H1 (cell line): ENCODE results near the gene CALU. TPM values are rescaled to one million over a fixed set of nuclear protein-coding genes. Genes with fewer than 3 reads are reported as not detected.

Experiments used
- RAD21 ChIP-seq, 2 experiments: IDR thresholded peaks in 1 of 2; conservative IDR thresholded peaks in 1 of 2; 2 replicates each; pipeline ENCODE4 v1.6.1; 2011; ENCODE audit warnings: low read depth in 2 of 2, low read length in 2 of 2, improper control_type of control experiment in 1 of 2, inconsistent platforms in 1 of 2, mild to moderate bottlenecking in 1 of 2, moderate library complexity in 1 of 2
- SP4 ChIP-seq: IDR thresholded peaks from 2 replicates; pipeline ENCODE4 v1.6.1; 2012; ENCODE audit warnings: low read length, inconsistent platforms
- USF2 ChIP-seq: IDR thresholded peaks from 2 replicates; pipeline ENCODE4 v1.6.1; 2011; ENCODE audit warnings: low read length, improper control_type of control experiment
- ZNF274 ChIP-seq: IDR thresholded peaks from 2 replicates; pipeline ENCODE4 v1.7.0; 2012; ENCODE audit warnings: low read length, borderline replicate concordance; ENCODE audit errors: extremely low read depth
- polyA plus RNA-seq, 7 experiments: library from polyadenylated mRNA; depleted of rRNA in 3 of 7; stranded (reverse) in 5 of 7; unstranded in 2 of 7; fragments of >200 nt in 5 of 7; fragments of 200-250 nt in 2 of 7; gene quantifications; 1 replicate in 5 of 7; 2 replicates in 1 of 7; 4 replicates in 1 of 7; pipeline versions ENCODE4 v1.2.1 to v1.2.3, GENCODE V29; 2011 to 2013; ENCODE audit warnings: missing spikeins in 2 of 7, mixed read lengths in 2 of 7
- total RNA-seq: library from RNA; stranded (reverse); fragmentation: NEBNext Ultra II Directional; extraction: Animal tissue kit (Norgen Biotek cat#: 25700); gene quantifications from 2 replicates; pipeline ENCODE4 v1.2.1, GENCODE V29; 2021

Gene CALU
- total and polyA plus RNA-seq, 2 of the 8 experiments (the other 6 are each of a cell fraction or from before 2014, with no cell fraction given) = 67.2 to 170 TPM

GRCh38 chr7:128718967-128719642, 20.1 kb upstream of the CALU start (continued):
- TF ChIP-seq USF2 (no peak), ZNF274 (no peak), SP4 (no peak), RAD21 (IDR thresholded peaks at IDR 0.05 in 1 of 2, conservative IDR thresholded peaks at IDR 0.05 in 1 of 2; ENCODE audit: low read depth in 2 of 2, low read length in 2 of 2) (no peak)
